CD4-positive, alpha-beta T cell treated with Interleukin-15 for 4 hours (primary cell): Measurements from ENCODE around the gene HGF.

Experiments
- DNase-seq: peaks from one replicate; pipeline ENCODE4 v3.0.0-alpha.2; 2020; ENCODE audit warnings: low spot score

Gene HGF

GRCh38 chr7:81684033-81684432 is 85.8 kb downstream of the HGF start:
- DNase-seq, result no peak

DNA sequence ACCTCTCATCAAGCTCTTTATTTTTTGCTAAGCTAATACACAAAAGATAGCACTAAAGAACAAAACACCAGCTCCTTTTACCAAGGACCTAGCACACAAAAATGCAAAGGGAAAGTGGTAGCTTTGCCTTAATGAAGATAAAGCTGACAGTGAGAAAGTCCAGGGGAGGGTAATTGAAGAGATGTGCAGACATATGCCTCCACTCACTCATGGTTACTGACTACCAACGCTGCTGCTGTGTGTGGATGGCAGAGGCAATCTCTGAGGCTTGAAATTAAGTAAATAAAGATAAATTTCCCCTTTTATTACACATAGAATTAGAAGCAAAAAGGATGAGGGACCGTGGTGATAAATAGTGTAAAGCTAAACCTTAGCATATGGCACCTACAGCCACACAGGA is 87.0 kb downstream of the HGF start:
- DNase-seq, result no peak

DNA sequence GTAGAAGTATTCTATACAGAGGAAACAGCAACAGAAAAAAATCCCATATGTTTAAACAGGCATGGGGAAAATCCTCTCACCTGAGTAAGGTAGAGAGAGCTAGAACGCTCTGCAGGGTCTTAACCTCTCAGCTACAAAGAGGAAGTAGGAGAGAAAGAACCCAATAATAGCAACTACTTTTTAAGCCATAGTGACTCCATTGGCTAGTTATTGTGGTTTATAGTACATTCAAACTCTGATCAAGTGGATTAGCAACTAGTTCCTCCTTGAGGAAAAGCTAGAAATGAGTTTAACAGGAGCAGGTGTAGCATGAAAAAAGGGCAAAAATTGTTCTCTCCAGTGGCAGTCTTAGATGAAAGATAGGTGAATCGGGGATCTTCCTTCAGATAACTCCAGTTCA is 89.7 kb downstream of the HGF start:
- DNase-seq, result no peak

DNA sequence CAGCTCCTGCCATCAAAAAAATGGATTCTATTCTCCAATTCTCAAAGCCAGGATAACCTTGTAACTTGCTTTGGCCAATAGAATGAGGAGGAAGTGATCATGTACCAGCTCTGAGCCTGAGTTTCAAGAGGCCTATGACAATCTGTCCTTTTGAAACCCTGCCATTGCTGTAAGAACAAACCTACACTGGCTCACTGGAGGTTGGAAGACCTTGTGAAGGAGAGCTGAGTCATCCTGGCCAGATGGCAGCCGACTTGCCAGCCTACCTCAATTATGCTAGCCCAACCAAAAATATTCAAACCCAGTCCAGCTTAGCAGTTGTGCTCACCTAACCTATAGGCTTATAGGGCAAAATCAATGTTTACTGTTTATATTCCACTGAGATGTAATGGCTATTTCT is 93.0 kb downstream of the HGF start:
- no peak for DNase-seq

DNA sequence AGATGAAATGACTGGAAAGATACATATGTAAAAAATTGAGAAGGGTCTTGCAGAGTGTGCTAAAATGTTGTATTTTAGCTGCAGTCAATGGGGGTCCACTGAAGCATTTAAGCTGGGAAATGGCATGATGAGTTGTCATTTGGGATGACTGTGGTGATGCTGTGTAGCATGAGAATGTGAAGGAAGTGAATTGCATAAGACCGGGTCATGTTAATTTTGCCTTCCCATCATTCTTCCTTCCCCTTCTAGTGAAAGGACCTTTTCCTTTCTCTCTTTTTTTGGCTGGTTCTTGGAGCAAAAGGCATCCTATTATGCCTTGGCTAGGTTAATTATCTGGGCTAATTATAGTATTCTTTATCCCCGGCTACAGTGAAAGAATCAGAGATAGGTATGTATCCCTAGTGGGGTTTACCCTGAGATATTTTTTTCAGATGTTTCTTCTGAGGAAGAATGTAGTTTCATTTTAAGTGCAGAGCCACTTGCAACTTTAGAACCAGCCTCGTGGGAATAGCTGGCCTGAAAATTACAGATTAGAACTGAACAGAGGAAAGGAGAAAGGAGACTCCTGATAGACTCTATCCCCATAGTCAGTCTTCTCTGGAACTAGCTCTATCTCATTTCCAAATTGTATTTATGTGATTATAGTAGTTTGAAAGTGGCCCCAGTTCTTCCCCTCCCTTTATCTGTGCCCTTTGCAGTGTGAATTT is 93.6 kb downstream of the HGF start:
- DNase-seq, result no peak

- no peak for DNase-seq
Measured at GRCh38 chr7:81674431-81674830, 95.4 kb downstream of the HGF start.

DNA sequence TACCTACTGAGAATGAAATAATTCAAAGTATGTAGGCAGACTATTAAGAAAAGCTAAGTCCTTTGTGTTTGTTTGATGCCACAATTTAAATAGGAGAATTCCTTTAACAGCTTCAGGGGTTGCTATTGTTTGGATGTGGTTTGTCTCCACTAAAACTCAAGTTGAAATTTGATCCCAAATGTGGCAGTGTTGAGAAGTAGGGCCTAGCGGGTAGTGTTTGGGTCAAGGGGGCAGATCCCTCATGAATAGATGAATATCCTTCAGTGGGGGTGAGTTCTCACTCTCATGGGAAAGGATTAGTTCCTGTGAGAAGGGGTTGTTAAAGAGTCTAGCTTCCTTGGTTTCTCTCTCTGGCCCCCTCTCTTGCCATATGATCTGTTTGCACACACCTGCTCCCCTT is 97.0 kb downstream of the HGF start:
- no peak for DNase-seq

- no peak for DNase-seq
Measured at GRCh38 chr7:81669476-81670105, 100.3 kb downstream of the HGF start.

DNA sequence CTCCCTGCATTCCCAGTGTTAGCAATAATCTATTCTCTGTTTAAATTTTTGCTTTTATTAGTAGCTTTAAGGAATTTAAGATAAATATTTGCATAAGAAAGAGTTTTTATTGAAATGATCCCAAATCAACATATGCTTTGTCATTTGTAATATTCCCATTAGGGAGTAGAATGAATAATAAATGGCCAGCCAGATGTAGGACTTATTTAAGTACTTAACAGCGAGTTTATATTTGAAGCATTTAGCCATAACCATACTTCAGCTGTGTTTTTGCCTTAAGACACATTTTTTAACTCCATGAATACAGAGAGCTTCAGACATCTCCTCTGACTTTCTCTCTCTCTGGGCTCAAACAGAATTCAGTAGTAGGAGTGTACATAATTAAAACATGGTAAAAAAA is 103.6 kb downstream of the HGF start:
- DNase-seq, result no peak

GRCh38 chr7:81665236-81665635 is 104.6 kb downstream of the HGF start:
- DNase-seq, result no peak

GRCh38 chr7:81664304-81664703 is 105.5 kb downstream of the HGF start:
- no peak for DNase-seq

DNA sequence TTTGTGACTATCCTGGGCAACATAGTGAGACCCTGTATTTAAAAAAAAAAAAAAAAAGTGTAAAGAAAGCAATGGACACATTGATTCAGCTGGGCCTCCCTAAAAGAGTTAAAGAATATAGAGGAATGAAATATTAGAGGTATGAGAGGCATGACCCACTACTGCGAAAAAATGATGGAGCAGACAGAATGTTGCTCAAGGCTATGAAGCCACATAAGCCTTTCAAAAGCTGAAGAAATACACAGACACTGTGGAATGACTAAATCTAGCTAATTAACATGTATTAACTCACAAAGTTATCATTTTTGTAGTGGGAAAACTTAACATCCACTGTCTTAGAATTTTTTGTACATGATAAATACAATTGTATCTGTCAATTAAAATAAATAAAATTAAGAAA is 107.3 kb downstream of the HGF start:
- DNase-seq, result no peak

DNA sequence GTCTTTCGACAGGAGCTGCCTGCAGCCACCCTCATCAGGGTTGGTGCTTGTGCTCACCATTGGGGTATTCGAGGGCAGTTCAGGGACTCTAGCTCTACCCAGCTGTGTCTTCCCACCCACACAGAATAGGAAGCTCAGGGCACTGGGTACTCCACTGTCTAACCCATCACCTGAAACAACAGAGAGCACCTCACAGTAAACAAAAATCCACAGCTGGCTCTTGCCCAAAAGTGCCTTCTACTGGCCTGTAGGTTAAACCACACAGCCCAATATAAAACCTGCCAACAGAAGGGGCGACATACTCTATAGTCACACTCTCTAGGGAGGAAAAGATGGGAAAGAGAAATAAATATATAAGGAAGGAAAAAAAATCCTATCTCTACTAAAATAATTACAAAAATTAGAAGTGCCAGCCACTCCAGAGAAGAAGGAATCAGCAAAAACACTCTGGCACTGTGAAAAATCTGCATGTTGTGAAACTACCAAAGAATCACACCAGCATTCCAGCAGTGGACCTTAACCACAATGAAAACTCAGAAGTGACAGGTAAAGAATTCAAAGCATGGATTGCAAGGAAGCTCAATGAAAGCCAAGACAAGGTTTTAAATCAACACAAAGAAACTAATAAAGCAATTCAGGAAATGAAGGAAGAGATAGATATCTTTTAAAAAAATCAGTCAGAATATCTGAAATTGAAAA is 110.0 kb downstream of the HGF start:
- no peak for DNase-seq

GRCh38 chr7:81657551-81657950 is 112.3 kb downstream of the HGF start:
- DNase-seq, result no peak

DNA sequence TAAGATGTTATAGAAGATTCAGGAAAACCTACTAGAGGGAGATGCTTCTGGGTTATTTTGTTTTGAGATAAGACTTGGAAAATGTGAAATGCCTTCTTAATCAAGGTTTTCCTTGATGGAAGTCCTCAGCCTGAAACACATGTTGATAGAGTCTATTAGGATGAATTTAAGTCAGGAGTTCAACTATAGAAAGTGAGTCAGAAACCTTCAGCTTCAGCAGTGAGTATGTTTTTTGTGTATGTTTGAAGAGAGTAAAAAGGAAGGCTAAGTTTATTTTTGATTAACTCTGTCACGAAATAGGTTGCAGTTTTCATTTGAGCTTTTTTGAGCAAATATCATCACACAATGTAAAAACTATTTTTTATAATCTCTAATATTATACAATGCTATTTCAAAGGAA is 114.6 kb downstream of the HGF start:
- no peak for DNase-seq

- DNase-seq, result no peak
Measured at GRCh38 chr7:81652225-81652624, 117.6 kb downstream of the HGF start.
